PFSK-1 (cell line): ENCODE data around the gene AADAT.

Experiments
- FOXP2 ChIP-seq: optimal IDR thresholded peaks from 2 replicates; pipeline ENCODE3; 2011; ENCODE audit warnings: borderline replicate concordance, control low read depth, inconsistent platforms; ENCODE audit not compliant: insufficient read depth; ENCODE audit errors: extremely low read length, extremely low read depth
- POLR2AphosphoS5 ChIP-seq: IDR thresholded peaks from 2 replicates; pipeline ENCODE4 v1.6.1; 2012; ENCODE audit warnings: low read depth, mild to moderate bottlenecking, control low read depth, low read length, moderate library complexity
- REST ChIP-seq, 2 experiments: IDR thresholded peaks; 2 replicates each; pipeline versions ENCODE4 v1.6.1 to v1.8.0; 2011 to 2012; ENCODE audit warnings: low read depth in 2 of 2, low read length in 2 of 2, control low read depth in 1 of 2, inconsistent platforms in 1 of 2, mild to moderate bottlenecking in 1 of 2, moderate library complexity in 1 of 2; ENCODE audit not compliant: insufficient read depth in 1 of 2
- SIN3A ChIP-seq: IDR thresholded peaks from 2 replicates; pipeline ENCODE4 v1.6.1; 2012; ENCODE audit warnings: mild to moderate bottlenecking, low read length, moderate library complexity, borderline replicate concordance; ENCODE audit not compliant: insufficient read depth
- TAF1 ChIP-seq: IDR thresholded peaks from 2 replicates; pipeline ENCODE4 v1.6.1; 2012; ENCODE audit warnings: low read length, control low read depth, borderline replicate concordance; ENCODE audit not compliant: insufficient read depth

The AADAT gene

DNA sequence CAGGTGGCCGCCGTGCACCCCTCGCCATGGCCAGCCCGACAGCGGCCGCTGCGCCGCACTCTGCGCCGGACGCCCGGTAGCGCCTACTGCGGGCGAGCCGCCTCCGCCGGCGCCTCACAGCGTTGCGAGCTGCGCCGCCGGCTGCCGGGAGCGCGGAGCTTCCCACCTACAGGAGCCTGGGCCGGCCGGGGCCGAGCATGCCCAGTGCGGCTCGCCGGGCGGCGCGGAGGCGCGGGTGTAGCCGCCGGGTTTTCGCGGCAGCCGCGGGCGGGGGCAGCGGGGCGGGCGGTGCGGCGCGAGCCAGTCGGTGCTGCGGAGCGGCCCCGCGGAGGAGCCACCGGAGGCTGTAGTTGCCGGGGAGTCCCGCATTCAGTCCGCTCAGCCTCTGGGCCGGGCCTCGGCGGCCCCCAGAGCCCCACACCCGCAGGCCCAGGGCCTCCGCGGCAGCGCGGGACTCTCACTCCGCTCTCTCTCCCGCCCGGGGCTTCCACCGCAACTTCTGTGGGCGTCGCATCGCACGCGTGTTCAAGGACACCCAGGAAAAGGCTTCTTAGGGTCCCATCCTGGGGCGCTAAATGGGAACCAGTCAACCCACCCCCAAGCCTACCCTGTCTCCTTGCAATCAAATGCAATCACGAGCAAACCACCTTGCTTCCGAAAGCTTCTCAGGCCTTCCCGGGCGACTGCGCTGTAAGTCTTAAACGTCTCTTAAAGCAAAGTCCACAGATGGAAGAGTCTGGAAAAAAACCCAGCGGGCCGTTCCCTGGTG is 63.3 kb downstream of the AADAT start, which contains the start of gene MFAP3L:
TSS of gene MFAP3L (minus strand) at position 143 of the 769 bp plus-strand sequence. CDS start 20,518 bp downstream, outside the sequence.
- TF ChIP-seq TAF1 (no peak), REST (IDR thresholded peaks at IDR 0.05; ENCODE audit: insufficient read depth in 1 of 2, low read depth in 2 of 2, low read length in 2 of 2) (no peak), FOXP2 (no peak), POLR2AphosphoS5 (no peak), SIN3A (no peak)

DNA sequence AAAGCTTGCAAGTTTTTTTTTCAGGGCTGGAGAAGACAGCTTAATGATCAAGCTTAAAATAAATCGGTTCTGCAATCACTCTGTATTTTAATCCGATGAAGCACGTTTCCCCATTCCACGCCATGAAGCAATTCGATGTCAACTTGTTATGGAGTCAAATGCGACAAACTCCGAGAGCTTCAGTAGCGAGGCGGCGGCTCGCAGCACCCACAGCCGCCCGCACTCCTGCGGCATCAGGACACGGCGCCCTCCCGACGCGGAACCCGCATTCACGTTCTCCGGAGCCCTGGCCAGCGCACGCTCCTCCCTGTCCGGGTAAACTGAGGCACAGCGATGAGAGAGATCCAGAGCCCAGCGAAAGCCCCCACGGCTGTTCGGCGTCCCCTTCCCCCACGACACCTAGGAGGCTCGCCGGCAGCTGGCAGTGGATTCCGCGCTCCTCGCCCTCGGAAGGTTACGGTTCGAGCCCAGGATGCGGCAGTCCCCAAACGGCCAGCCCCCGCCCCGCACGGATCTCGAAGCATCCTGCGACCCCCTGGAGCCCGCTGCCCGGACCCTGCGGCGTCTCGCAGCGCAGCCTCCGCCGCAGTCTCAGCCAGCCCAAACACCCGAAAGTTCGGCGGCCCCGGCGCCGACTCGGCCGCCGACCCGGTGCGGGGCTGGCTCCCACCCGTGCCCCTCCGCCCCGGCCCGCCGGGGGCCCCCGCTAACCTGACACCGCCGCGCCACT is 64.1 kb downstream of the AADAT start:
- TF ChIP-seq TAF1 (no peak), POLR2AphosphoS5 (no peak), REST (IDR thresholded peaks at IDR 0.05; ENCODE audit: insufficient read depth in 1 of 2, low read depth in 2 of 2, low read length in 2 of 2) (no peak)

GRCh38 chr4:170022211-170022610 is 67.5 kb downstream of the AADAT start:
- TF ChIP-seq TAF1, result no peak
- TF ChIP-seq FOXP2, result no peak
- no peak for TF ChIP-seq SIN3A
- no peak for TF ChIP-seq POLR2AphosphoS5
- no peak for TF ChIP-seq REST (IDR thresholded peaks at IDR 0.05; ENCODE audit: insufficient read depth in 1 of 2, low read depth in 2 of 2, low read length in 2 of 2)

DNA sequence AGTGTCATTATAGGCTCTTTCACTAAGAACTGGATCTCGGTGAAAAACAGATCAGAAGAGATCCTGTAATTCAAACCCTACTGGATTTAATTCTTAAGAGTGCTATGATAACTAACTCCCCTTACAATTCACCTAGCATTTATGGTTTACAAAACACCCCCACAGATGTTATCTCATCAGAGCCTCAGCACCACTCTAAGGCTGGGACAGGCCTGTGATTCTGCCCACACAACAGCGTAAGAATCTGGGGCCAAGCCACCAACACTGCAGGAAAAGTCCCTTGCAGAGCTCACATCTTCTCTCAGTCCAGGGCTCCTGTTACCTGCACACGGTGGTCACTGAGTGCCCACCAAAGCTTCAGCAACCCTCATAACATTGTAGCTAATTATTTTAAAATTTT is 72.5 kb downstream of the AADAT start:
- no peak for TF ChIP-seq POLR2AphosphoS5
- no peak for TF ChIP-seq TAF1
- no peak for TF ChIP-seq FOXP2
- TF ChIP-seq REST (IDR thresholded peaks at IDR 0.05; ENCODE audit: insufficient read depth in 1 of 2, low read depth in 2 of 2, low read length in 2 of 2), result no peak
- TF ChIP-seq SIN3A, result no peak
